HepG2 (cell line): ENCODE results near the gene M1AP. TPM values are rescaled to one million over a fixed set of nuclear protein-coding genes. Genes with fewer than 3 reads are reported as not detected.
A peak's percentile ranks its signal among the peaks of the same experiment; 100 is the strongest.

Experiments
- ATAC-seq: fragments of 200-7000 bp; cut with Tn5 transposase; 3 replicates; pipeline ENCODE4 v1.9.1; 2020; ENCODE audit warnings: mild to moderate bottlenecking, moderate library complexity
- BruUV-seq: library from RNA; stranded (reverse); fragments of 400-500 nt; replicated peaks from 2 replicates; lab custom pipeline; 2021; lab: Mats Ljungman, UMichigan
- CTCF ChIA-PET: fragments of 300-600 bp; formaldehyde crosslinking; extraction: SDS; loops from one replicate; lab custom pipeline; 2021; ENCODE audit warnings: low total read pairs, inconsistent platforms, low intra/inter-chr PET ratio; lab: Yijun Ruan, JAX
- POLR2A ChIA-PET: fragments of 350-600 bp; sonication (Branson Sonifier 250); formaldehyde crosslinking; loops from one replicate; lab custom pipeline; 2020; ENCODE audit warnings: antibody characterized with exemption, inconsistent platforms; lab: Yijun Ruan, JAX
- DNase-seq: peaks from one replicate; pipeline ENCODE4 v3.0.0-alpha.2; 2015; ENCODE audit warnings: low spot score
- FAIRE-seq: peaks from 3 replicates; lab custom pipeline; 2011; peaks lifted over from hg19 to GRCh38; lab: Jason Lieb, UNC
- H2AFZ ChIP-seq: one replicate; pipeline ENCODE4 v1.6.1; 2011; ENCODE audit warnings: low read length, inconsistent platforms
- H3K27ac ChIP-seq: fragments of 300-600 bp; 3 replicates; pipeline ENCODE4 v1.8.0; 2011; ENCODE audit warnings: mixed run types, mild to moderate bottlenecking, mixed read lengths, low read length, inconsistent platforms; ENCODE audit not compliant: insufficient read depth; ENCODE audit errors: extremely low read length
- H3K27me3 ChIP-seq, 2 experiments: fragments of 200-600 bp in 1 of 2; 2 replicates in 1 of 2; 3 replicates in 1 of 2; pipeline versions ENCODE4 v1.6.0 to v1.8.0; 2011; ENCODE audit warnings: low read length in 2 of 2, mild to moderate bottlenecking in 2 of 2, moderate library complexity in 2 of 2, inconsistent platforms in 1 of 2; ENCODE audit not compliant: insufficient read depth in 2 of 2, control insufficient read depth in 1 of 2
- H3K36me3 ChIP-seq, 2 experiments: fragments of 200-600 bp in 1 of 2; replicated peaks in 1 of 2; 2 replicates in 1 of 2; 3 replicates in 1 of 2; pipeline versions ENCODE4 v1.5.1 to v1.8.0; 2011; ENCODE audit warnings: low read length in 2 of 2, inconsistent platforms in 1 of 2; ENCODE audit not compliant: insufficient read depth in 2 of 2, control insufficient read depth in 1 of 2
- H3K4me1 ChIP-seq: 2 replicates; pipeline ENCODE4 v1.5.1; 2012; ENCODE audit warnings: low read length, inconsistent platforms; ENCODE audit not compliant: insufficient read depth
- H3K4me2 ChIP-seq: 2 replicates; pipeline ENCODE4 v1.6.0; 2011; ENCODE audit warnings: low read depth, low read length, inconsistent platforms
- H3K4me3 ChIP-seq, 3 experiments: fragments of 200-600 bp in 1 of 3; sonication (generic), shearing (Covaris generic) in 1 of 3; replicated peaks in 1 of 3; 2 replicates each; pipeline ENCODE4 v1.5.1; 2011 to 2016; ENCODE audit warnings: low read length in 3 of 3, inconsistent platforms in 2 of 3, low read depth in 2 of 3, mild to moderate bottlenecking in 2 of 3, control low read depth in 1 of 3, mixed read lengths in 1 of 3; ENCODE audit not compliant: insufficient read depth in 1 of 3
- H3K79me2 ChIP-seq: one replicate; pipeline ENCODE4 v1.6.1; 2011; ENCODE audit warnings: low read length, inconsistent platforms; ENCODE audit not compliant: insufficient read depth
- H3K9ac ChIP-seq: 2 replicates; pipeline ENCODE4 v1.6.0; 2011; ENCODE audit warnings: mild to moderate bottlenecking, low read depth, low read length, inconsistent platforms; ENCODE audit not compliant: insufficient read depth
- H3K9me3 ChIP-seq: 2 replicates; pipeline ENCODE4 v1.5.1; 2012; ENCODE audit warnings: mild to moderate bottlenecking, low read length
- H4K20me1 ChIP-seq: 2 replicates; pipeline ENCODE4 v1.6.0; 2011; ENCODE audit warnings: inconsistent platforms, mild to moderate bottlenecking, low read length, moderate library complexity; ENCODE audit not compliant: insufficient read depth
- AGO2 ChIP-seq: fragments of 200-400 bp; formaldehyde crosslinking; optimal IDR thresholded peaks from 2 replicates; pipeline ENCODE3; 2017; ENCODE audit warnings: mild to moderate bottlenecking, low read depth, low read length, moderate library complexity
- BORCS8-MEF2B ChIP-seq: sonication (generic); formaldehyde crosslinking; IDR thresholded peaks from 2 replicates; pipeline ENCODE4 v1.8.0; 2022; ENCODE audit warnings: mild to moderate bottlenecking, missing genetic modification reagents
- PAX8 ChIP-seq: sonication (generic); formaldehyde crosslinking; IDR thresholded peaks from 2 replicates; pipeline ENCODE4 v1.8.0; 2022; ENCODE audit warnings: mild to moderate bottlenecking, missing genetic modification reagents, borderline replicate concordance
- PLSCR1 ChIP-seq: sonication (generic); formaldehyde crosslinking; IDR thresholded peaks from 2 replicates; pipeline ENCODE4 v1.5.0; 2020; ENCODE audit warnings: missing genetic modification reagents, mild to moderate bottlenecking, borderline replicate concordance
- SP2 ChIP-seq: sonication (generic); formaldehyde crosslinking; IDR thresholded peaks from 2 replicates; pipeline ENCODE4 v1.5.1; 2020; ENCODE audit warnings: mild to moderate bottlenecking, missing genetic modification reagents
- SP5 ChIP-seq: IDR thresholded peaks from 2 replicates; pipeline ENCODE4 v1.6.1; 2016; ENCODE audit warnings: low read depth, borderline replicate concordance
- SYNCRIP ChIP-seq: fragments of 200-400 bp; formaldehyde crosslinking; IDR thresholded peaks from 2 replicates; pipeline ENCODE4 v1.6.1; 2018; ENCODE audit warnings: mild to moderate bottlenecking, low read depth, low read length; ENCODE audit not compliant: insufficient read depth
- ZBTB14 ChIP-seq: sonication (generic); formaldehyde crosslinking; IDR thresholded peaks from 2 replicates; pipeline ENCODE4 v1.4.0; 2020; ENCODE audit warnings: missing genetic modification reagents
- ZNF12 ChIP-seq: sonication (generic); formaldehyde crosslinking; IDR thresholded peaks from 2 replicates; pipeline ENCODE4 v1.5.0; 2020; ENCODE audit warnings: missing genetic modification reagents
- ZNF274 ChIP-seq: sonication (generic); formaldehyde crosslinking; IDR thresholded peaks from 2 replicates; pipeline ENCODE4 v1.5.1; 2020; ENCODE audit warnings: mild to moderate bottlenecking, missing genetic modification reagents
- WGBS: methylation state at CpG from one replicate; pipeline ENCODE4 v1.1.6; 2017; ENCODE audit warnings: low lambda C conversion rate; 5-methylcytosine and 5-hydroxymethylcytosine counted together
- in situ Hi-C: cut with HindIII; loops from 2 replicates; pipeline ENCODE4 v1.10.0; 2017; ENCODE audit warnings: low pct_unique_long_range_greater_than_20kb; ENCODE audit not compliant: extremely low pct_ligation_motif_present
- intact Hi-C: fragments of 100-400 bp; cut with micrococcal nuclease; formaldehyde crosslinking; loops from one replicate; pipeline ENCODE4 v1.10.0; 2022; ENCODE audit not compliant: unreplicated experiment
- polyA plus RNA-seq, 8 experiments: library from polyadenylated mRNA; depleted of rRNA in 3 of 8; stranded (reverse) in 7 of 8; unstranded in 1 of 8; fragments of >200 nt; fragmentation: Illumina TruSeq in 4 of 8; extraction: Trizol in 4 of 8; gene quantifications; 2 replicates each; pipeline versions ENCODE4 v1.2.1 to v1.2.3, GENCODE V29; 2011 to 2016; ENCODE audit warnings: low read depth in 4 of 8, missing spikeins in 1 of 8, mixed read lengths in 1 of 8; ENCODE audit not compliant: insufficient read depth in 1 of 8
- total RNA-seq, 5 experiments: library from RNA; depleted of rRNA; stranded (reverse); fragments of >200 nt; fragmentation: Illumina TruSeq; extraction: Trizol; gene quantifications; 2 replicates each; pipeline ENCODE4 v1.2.3, GENCODE V29; 2016; ENCODE audit warnings: low read depth in 1 of 5

Gene M1AP
- total and polyA plus RNA-seq, 2 of the 13 experiments (the other 11 are each of a cell fraction or from before 2014, with no cell fraction given) = not detected

- TF ChIP-seq SP2 = no peak
- TF ChIP-seq, all 625 proteins: peak for 0
- Histone ChIP-seq H3K27me3 (no peaks in the 10 kb centered on the region), H3K9me3 (no peaks in the 10 kb centered on the region), H3K4me1 (peaks cover 31% of the 10 kb centered on the region), H3K4me3 (no peak overlapping the region), H2AFZ (no peak overlapping the region), H3K79me2 (no peaks in the 10 kb centered on the region), H3K27ac (no peak overlapping the region), H3K9ac (no peak overlapping the region), H3K36me3 (peaks cover 13 to 21% of the 10 kb centered on the region in 2 experiments; a peak in 4 of 5 replicates), H3K4me2 (no peak overlapping the region), H4K20me1 (no peaks in the 10 kb centered on the region)
- FAIRE-seq = no peak
- ChIA-PET CTCF (no interaction called here), POLR2A (interaction anchor here (1.0 to 1.1 kb wide), 2 partner anchors 13 to 35 kb away, joined by 3 to 4 read pairs; partner anchors contain the start of gene HTRA2)
- no peak for ATAC-seq
- DNase-seq = no peak
- in situ Hi-C loops = no loop called here
- intact Hi-C loops = no loop called here
- no TSS peak for BruUV-seq
- WGBS = 94% methylated on average over 13 of the region's 13 CpGs
Observed at GRCh38 chr2:74516650-74517049, 131.5 kb downstream of the M1AP start.

- no peak overlapping the region for H3K27ac ChIP-seq
- intact Hi-C loops = no loop called here
- H4K20me1 ChIP-seq = no peaks in the 10 kb centered on the region
- H3K4me2 ChIP-seq = no peak overlapping the region
- 98% methylated on average over 72 of the region's 72 CpGs for WGBS
- FAIRE-seq (no peak), ATAC-seq (no peak), DNase-seq (no peak)
- no peaks in the 10 kb centered on the region for H3K9me3 ChIP-seq
- no peak overlapping the region for H3K9ac ChIP-seq
- in situ Hi-C loops = no loop called here
- CTCF ChIA-PET = no interaction called here
- no peaks in the 10 kb centered on the region for H3K79me2 ChIP-seq
- POLR2A ChIA-PET = interaction anchor here (1.0 to 2.1 kb wide), 3 partner anchors 12 to 34 kb away, joined by 3 to 6 read pairs (median 4); partner anchors contain the start of gene HTRA2
- H2AFZ ChIP-seq = no peak overlapping the region
- H3K4me3 ChIP-seq = no peak overlapping the region
- H3K36me3 ChIP-seq = peaks cover 13 to 20% of the 10 kb centered on the region in 2 experiments; a peak in 4 of 5 replicates
- no TSS peak for BruUV-seq
- no peaks in the 10 kb centered on the region for H3K27me3 ChIP-seq
- H3K4me1 ChIP-seq = peaks cover 36% of the 10 kb centered on the region
- no peak for TF ChIP-seq BORCS8-MEF2B (CRISPR knock-in tag)
- no peak for TF ChIP-seq ZNF12
- TF ChIP-seq SP5 (CRISPR knock-in tag) = no peak
- no peak for TF ChIP-seq PLSCR1
- no peak for TF ChIP-seq PAX8 (CRISPR knock-in tag)
- TF ChIP-seq ZNF274 (CRISPR knock-in tag) = no peak
- TF ChIP-seq AGO2 = peak; percentile 62
- no peak for TF ChIP-seq SYNCRIP
- TF ChIP-seq ZBTB14 (CRISPR knock-in tag) = no peak
Observed at GRCh38 chr2:74515981-74516633, 132.0 kb downstream of the M1AP start.
